HG03460 (cell line): ENCODE results near the gene TNP1.

Source experiments
- ATAC-seq: cut with Tn5 transposase; IDR thresholded peaks from one replicate; pipeline ENCODE4 v1.9.1; 2021; ENCODE audit not compliant: unreplicated experiment

Gene TNP1

GRCh38 chr2:216859944-216860343 is at the start of gene TNP1:
TNP1 (minus strand) TSS chr2:216860064; CDS start chr2:216860034, 30 bp downstream.
- ATAC-seq = no peak

GRCh38 chr2:216908300-216908699 is 48.4 kb upstream of the TNP1 start:
- no peak for ATAC-seq

GRCh38 chr2:216905649-216906329 is 45.9 kb upstream of the TNP1 start:
- ATAC-seq = no peak

- no peak for ATAC-seq
Measured at GRCh38 chr2:216904974-216905373, 45.1 kb upstream of the TNP1 start.

- ATAC-seq = no peak
Measured at GRCh38 chr2:216904554-216904953, 44.7 kb upstream of the TNP1 start.

GRCh38 chr2:216903470-216903869 is 43.6 kb upstream of the TNP1 start:
- ATAC-seq = no peak

GRCh38 chr2:216901273-216901672 is 41.4 kb upstream of the TNP1 start:
- ATAC-seq = no peak

GRCh38 chr2:216900406-216900805 is 40.5 kb upstream of the TNP1 start:
- no peak for ATAC-seq

GRCh38 chr2:216897561-216898203 is 37.8 kb upstream of the TNP1 start:
- ATAC-seq = no peak

- no peak for ATAC-seq
Measured at GRCh38 chr2:216890138-216890537, 30.3 kb upstream of the TNP1 start.

GRCh38 chr2:216888887-216889622 is 29.2 kb upstream of the TNP1 start:
- no peak for ATAC-seq

- ATAC-seq = no peak
Measured at GRCh38 chr2:216888081-216888480, 28.2 kb upstream of the TNP1 start.

- no peak for ATAC-seq
Measured at GRCh38 chr2:216887138-216887537, 27.3 kb upstream of the TNP1 start.

GRCh38 chr2:216885117-216885553 is 25.3 kb upstream of the TNP1 start:
- ATAC-seq = no peak

GRCh38 chr2:216884347-216884746 is 24.5 kb upstream of the TNP1 start:
- ATAC-seq = no peak

GRCh38 chr2:216882876-216883275 is 23.0 kb upstream of the TNP1 start:
- no peak for ATAC-seq

GRCh38 chr2:216881411-216881810 is 21.5 kb upstream of the TNP1 start:
- no peak for ATAC-seq

- ATAC-seq = no peak
Measured at GRCh38 chr2:216880509-216881184, 20.8 kb upstream of the TNP1 start.

- no peak for ATAC-seq
Measured at GRCh38 chr2:216879727-216880508, 20.1 kb upstream of the TNP1 start.

- ATAC-seq = no peak
Measured at GRCh38 chr2:216878072-216878471, 18.2 kb upstream of the TNP1 start.

- no peak for ATAC-seq
Measured at GRCh38 chr2:216877085-216877484, 17.2 kb upstream of the TNP1 start.
